GM23338 (cell line): ENCODE results near the gene EVI5. TPM values are rescaled to one million over a fixed set of nuclear protein-coding genes. Genes with fewer than 3 reads are reported as not detected.

ENCODE experiments used
- ATAC-seq: fragments of 200-7000 bp; cut with Tn5 transposase; 3 replicates; pipeline ENCODE4 v1.9.1; 2020
- DNase-seq: peaks from one replicate; pipeline ENCODE4 v3.0.0-alpha.2; 2015; ENCODE audit warnings: low spot score
- H2AFZ ChIP-seq: fragments of 200-600 bp; sonication (generic); 2 replicates; pipeline ENCODE4 v1.8.0; 2016; ENCODE audit warnings: antibody characterized with exemption, mild to moderate bottlenecking, moderate library complexity
- H3F3A ChIP-seq: fragments of 200-600 bp; sonication (generic); replicated peaks from 2 replicates; pipeline ENCODE4 v1.8.0; 2017; ENCODE audit warnings: antibody characterized with exemption, mixed run types, low read depth
- H3K27ac ChIP-seq: fragments of 200-600 bp; sonication (generic); 2 replicates; pipeline ENCODE4 v1.6.1; 2016; ENCODE audit warnings: low read depth
- H3K27me3 ChIP-seq: fragments of 200-600 bp; sonication (generic); 2 replicates; pipeline ENCODE4 v1.8.0; 2016; ENCODE audit warnings: mild to moderate bottlenecking, mixed run types, moderate library complexity; ENCODE audit not compliant: insufficient read depth
- H3K36me3 ChIP-seq: fragments of 200-600 bp; sonication (generic); 2 replicates; pipeline ENCODE4 v1.8.0; 2016; ENCODE audit warnings: mild to moderate bottlenecking; ENCODE audit not compliant: insufficient read depth
- H3K4me1 ChIP-seq: fragments of 200-600 bp; sonication (generic); 2 replicates; pipeline ENCODE4 v1.8.0; 2016; ENCODE audit warnings: mild to moderate bottlenecking, moderate library complexity; ENCODE audit not compliant: insufficient read depth
- H3K4me2 ChIP-seq: fragments of 200-600 bp; sonication (generic); 2 replicates; pipeline ENCODE4 v1.7.1; 2017; ENCODE audit warnings: mixed run types
- H3K4me3 ChIP-seq: fragments of 200-600 bp; sonication (generic); 2 replicates; pipeline ENCODE4 v1.6.1; 2016; ENCODE audit warnings: mixed run types
- H3K79me2 ChIP-seq: fragments of 200-600 bp; sonication (generic); replicated peaks from 2 replicates; pipeline ENCODE4 v1.8.0; 2017; ENCODE audit warnings: mild to moderate bottlenecking; ENCODE audit not compliant: insufficient read depth
- H3K9me2 ChIP-seq: fragments of 200-600 bp; sonication (generic); 2 replicates; pipeline ENCODE4 v1.8.0; 2017; ENCODE audit not compliant: insufficient read depth
- H4K20me1 ChIP-seq: fragments of 200-600 bp; sonication (generic); replicated peaks from 2 replicates; pipeline ENCODE4 v1.8.0; 2017; ENCODE audit warnings: mild to moderate bottlenecking; ENCODE audit not compliant: insufficient read depth
- H3K27ac Mint-ChIP-seq: 2 replicates; pipeline ENCODE4 v1.8.0; 2020; ENCODE audit warnings: inconsistent platforms, mild to moderate bottlenecking, moderate library complexity, mixed read lengths
- H3K27me3 Mint-ChIP-seq: 3 replicates; pipeline ENCODE4 v1.8.0; 2022; ENCODE audit warnings: low read depth, mild to moderate bottlenecking, moderate library complexity, mixed read lengths, inconsistent platforms; ENCODE audit not compliant: insufficient read depth, poor library complexity
- H3K36me3 Mint-ChIP-seq: 3 replicates; pipeline ENCODE4 v1.8.0; 2021; ENCODE audit warnings: low read depth, mild to moderate bottlenecking, inconsistent platforms, moderate library complexity, mixed read lengths
- H3K4me1 Mint-ChIP-seq: 3 replicates; pipeline ENCODE4 v1.8.0; 2020; ENCODE audit warnings: mild to moderate bottlenecking, inconsistent platforms, mixed read lengths
- H3K4me3 Mint-ChIP-seq: 3 replicates; pipeline ENCODE4 v1.8.0; 2021; ENCODE audit warnings: moderate library complexity, mild to moderate bottlenecking, inconsistent platforms, mixed read lengths
- H3K9me3 Mint-ChIP-seq: 3 replicates; pipeline ENCODE4 v1.8.0; 2020; ENCODE audit warnings: moderate library complexity, mild to moderate bottlenecking, inconsistent platforms, mixed read lengths
- CREB1 ChIP-seq: fragments of 250-450 bp; sonication (Bioruptor Pico); IDR thresholded peaks from 2 replicates; pipeline ENCODE4 v1.5.0; 2020; ENCODE audit warnings: low read depth, mild to moderate bottlenecking, moderate library complexity
- CTCF ChIP-seq, 2 experiments: fragments of 200-600 bp in 1 of 2; sonication (generic) in 1 of 2; conservative IDR thresholded peaks; 2 replicates each; pipeline versions ENCODE4 v1.5.1 to v1.6.1; 2016 to 2017; ENCODE audit warnings: antibody characterized with exemption in 2 of 2, low read depth in 2 of 2, mild to moderate bottlenecking in 2 of 2, moderate library complexity in 1 of 2
- ETS1 ChIP-seq: IDR thresholded peaks from 2 replicates; pipeline ENCODE4 v1.6.1; 2016; ENCODE audit warnings: antibody characterized with exemption
- EZH2 ChIP-seq: fragments of 200-600 bp; sonication (generic); IDR thresholded peaks from one replicate; pipeline ENCODE4 v1.8.0; 2017; ENCODE audit warnings: antibody characterized with exemption, mild to moderate bottlenecking, low read depth; ENCODE audit not compliant: unreplicated experiment
- EZH2phosphoT487 ChIP-seq: fragments of 200-600 bp; sonication (generic); IDR thresholded peaks from one replicate; pipeline ENCODE4 v1.8.1; 2018; ENCODE audit warnings: antibody characterized with exemption; ENCODE audit not compliant: unreplicated experiment
- JUNB ChIP-seq: IDR thresholded peaks from one replicate; pipeline ENCODE4 v1.6.1; 2016; ENCODE audit warnings: antibody characterized with exemption; ENCODE audit not compliant: unreplicated experiment
- REST ChIP-seq: IDR thresholded peaks from one replicate; pipeline ENCODE4 v1.6.1; 2018; ENCODE audit warnings: antibody characterized with exemption; ENCODE audit not compliant: unreplicated experiment
- STAT1 ChIP-seq: IDR thresholded peaks from one replicate; pipeline ENCODE4 v1.6.1; 2016; ENCODE audit warnings: antibody characterized with exemption; ENCODE audit not compliant: unreplicated experiment
- ZNF114 ChIP-seq: fragments of 250-450 bp; sonication (Bioruptor Pico); IDR thresholded peaks from 2 replicates; pipeline ENCODE4 v1.5.0; 2020; ENCODE audit warnings: mild to moderate bottlenecking, moderate library complexity
- ZNF331 ChIP-seq: fragments of 250-450 bp; sonication (Bioruptor Pico); IDR thresholded peaks from 2 replicates; pipeline ENCODE4 v1.5.0; 2020; ENCODE audit warnings: low read depth, mild to moderate bottlenecking, moderate library complexity
- ZNF462 ChIP-seq: fragments of 250-450 bp; sonication (Bioruptor Pico); IDR thresholded peaks from 2 replicates; pipeline ENCODE4 v1.5.0; 2020; ENCODE audit warnings: mild to moderate bottlenecking, moderate library complexity
- polyA plus RNA-seq: library from polyadenylated mRNA; unstranded; fragments of >200 nt; fragmentation: Nextera tagmentation; extraction: Ambion mirVana; gene quantifications from 2 replicates; pipeline ENCODE4 v1.2.1, GENCODE V29; 2016
- total RNA-seq: library from RNA; depleted of rRNA; stranded (reverse); fragments of >200 nt; shearing (Covaris generic); gene quantifications from 2 replicates; pipeline ENCODE4 v1.2.3, GENCODE V29; 2014

EVI5 gene
- total and polyA plus RNA-seq, 2 experiments from 2014 or later = 15.6 to 24.8 TPM

- no peak for TF ChIP-seq REST
- TF ChIP-seq CTCF (conservative IDR thresholded peaks at IDR 0.05; ENCODE audit: low read depth in 2 of 2) = no peak
Observed at GRCh38 chr1:92834617-92835016, 49.7 kb upstream of the EVI5 start (continued).

GRCh38 chr1:92833840-92834239 lies 48.9 kb upstream of the EVI5 start:
- no peak for TF ChIP-seq EZH2
- no peak for TF ChIP-seq CREB1 (CRISPR knock-in tag)
- no peak for TF ChIP-seq JUNB
- no peak for TF ChIP-seq ZNF331 (CRISPR knock-in tag)
- no peak for TF ChIP-seq EZH2phosphoT487
- TF ChIP-seq STAT1 = no peak
- TF ChIP-seq ZNF114 (CRISPR knock-in tag) = no peak
- TF ChIP-seq ETS1 = no peak
- TF ChIP-seq ZNF462 = no peak
- H3K4me1 Mint-ChIP-seq = peaks cover 26% of the 10 kb centered on the region
- peaks cover 36% of the 10 kb centered on the region for H3F3A ChIP-seq
- H3K4me3 Mint-ChIP-seq = peak overlapping the region; percentile 98
- peaks cover 70% of the 10 kb centered on the region for H3K79me2 ChIP-seq
- H3K4me3 ChIP-seq = peak overlapping the region; percentile 88
- H4K20me1 ChIP-seq = peaks cover 57% of the 10 kb centered on the region
- peak overlapping the region; percentile 88 for H3K27ac ChIP-seq
- H3K27ac Mint-ChIP-seq = peak overlapping the region; percentile 70; the same call in 1 of the 2 replicates
- DNase-seq (no peak), ATAC-seq (no peak)
- H3K4me2 ChIP-seq = peak overlapping the region; percentile 83
- no peaks in the 10 kb centered on the region for H3K27me3 ChIP-seq
- peaks cover 24% of the 10 kb centered on the region for H3K27me3 Mint-ChIP-seq
- no peak overlapping the region for H2AFZ ChIP-seq
- peaks cover 22% of the 10 kb centered on the region for H3K4me1 ChIP-seq
- no peaks in the 10 kb centered on the region for H3K9me2 ChIP-seq
- no peaks in the 10 kb centered on the region for H3K9me3 Mint-ChIP-seq
- H3K36me3 Mint-ChIP-seq = peaks cover 70% of the 10 kb centered on the region
- H3K36me3 ChIP-seq = peaks cover 63% of the 10 kb centered on the region
